T-helper 2 cell (primary cell): ENCODE measurements around the gene CUZD1.
A peak's percentile ranks its signal among the peaks of the same experiment; 100 is the strongest.
"Not testable (repeated sequence)": the region's sequence is repeated elsewhere in the genome, so short reads cannot be mapped to it uniquely, and the experiment has no call there.

Experiments used
- DNase-seq, 5 experiments: peaks; one replicate each; pipeline versions ENCODE4 v3.0.0 to v3.0.0-alpha.2; 2012 to 2022
- total RNA-seq, 2 donors: gene quantifications; one replicate each; lab custom pipeline; 2026; lab: John Stamatoyannopoulos, UW

The CUZD1 gene
- 0 to 0.07 reads per million in 2 donors for total RNA-seq

- no peak for DNase-seq
Measured at GRCh38 chr10:122845783-122846332, at the start of gene CUZD1. Gene CUZD1 (minus strand): TSS chr10:122845857. CDS start chr10:122845843, 14 bp downstream.

- no peak for DNase-seq
Measured at GRCh38 chr10:122894261-122894944, 48.7 kb upstream of the CUZD1 start.

- no peak for DNase-seq
Measured at GRCh38 chr10:122884166-122884565, 38.5 kb upstream of the CUZD1 start.

DNA sequence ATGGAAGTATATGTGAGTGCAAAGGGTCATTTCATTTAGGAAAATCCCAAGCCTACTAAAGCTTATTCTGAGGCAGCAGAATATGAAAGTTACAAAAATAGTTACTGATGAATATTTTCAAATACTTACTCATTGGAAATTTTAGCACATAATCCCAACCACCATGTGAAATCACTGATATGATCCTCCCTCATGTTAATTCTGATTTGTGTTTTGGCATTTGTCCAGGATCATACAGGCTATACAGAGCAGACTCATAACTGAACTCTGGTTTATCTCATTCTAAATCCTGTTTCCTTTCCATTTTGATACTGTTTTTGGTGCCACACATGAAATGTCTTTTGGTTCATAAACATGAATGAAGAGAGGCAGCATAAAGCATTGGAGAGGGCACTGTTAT is 37.1 kb upstream of the CUZD1 start:
- peak in 1 of 5 experiments; percentile 53 for DNase-seq

DNA sequence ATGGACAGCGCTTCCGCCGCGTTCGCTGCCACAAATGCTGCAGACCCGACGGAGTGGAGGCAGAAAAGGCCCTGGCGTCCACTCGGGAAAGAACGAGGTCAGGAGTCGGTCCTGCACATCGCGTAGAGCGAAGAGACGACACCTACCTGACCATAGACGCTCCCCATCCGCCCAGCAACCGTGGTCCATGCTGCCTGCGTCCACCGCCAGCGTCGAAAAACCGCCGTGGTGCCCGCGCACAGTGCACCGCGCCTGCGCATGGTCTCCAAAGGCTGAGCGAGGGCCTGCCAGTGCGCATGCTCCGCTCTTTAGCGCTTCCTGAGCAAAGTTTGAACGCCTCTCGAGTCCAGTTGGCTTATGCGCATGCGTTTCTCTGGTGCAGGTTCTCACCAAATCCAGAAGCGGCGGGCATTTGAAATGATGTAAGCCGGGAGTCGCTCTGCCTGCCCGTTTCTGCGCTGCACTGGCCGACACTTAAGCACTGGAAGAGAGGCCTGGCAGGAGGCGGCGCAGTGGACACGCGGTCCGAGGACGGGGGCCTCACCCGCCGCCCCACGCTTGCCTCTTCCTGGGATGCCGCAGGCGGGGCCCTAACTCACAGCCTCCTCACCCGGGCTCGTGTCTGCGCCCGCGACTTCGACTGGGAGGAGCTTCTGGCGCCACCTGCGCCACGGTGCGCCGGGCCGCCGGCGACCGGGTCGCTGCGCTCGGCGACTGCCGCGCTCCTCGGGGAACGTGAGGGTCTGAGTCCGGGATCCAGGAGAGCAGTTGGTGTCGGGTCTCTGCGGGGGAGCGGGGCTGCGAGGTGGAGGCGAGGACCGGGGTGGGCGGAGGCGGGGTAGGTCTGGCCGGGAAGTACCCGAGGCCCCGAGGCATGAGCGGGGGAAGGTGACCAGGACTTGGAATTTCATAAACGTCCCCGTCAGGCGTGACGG is 33.9 kb upstream of the CUZD1 start, which contains the start of gene FAM24B:
FAM24B (minus strand) TSS at position 243 of the 935 bp plus-strand sequence. CDS start 29,066 bp downstream, outside the sequence.
- DNase-seq, result peak; percentile 79 to 97 (median 93)

DNA sequence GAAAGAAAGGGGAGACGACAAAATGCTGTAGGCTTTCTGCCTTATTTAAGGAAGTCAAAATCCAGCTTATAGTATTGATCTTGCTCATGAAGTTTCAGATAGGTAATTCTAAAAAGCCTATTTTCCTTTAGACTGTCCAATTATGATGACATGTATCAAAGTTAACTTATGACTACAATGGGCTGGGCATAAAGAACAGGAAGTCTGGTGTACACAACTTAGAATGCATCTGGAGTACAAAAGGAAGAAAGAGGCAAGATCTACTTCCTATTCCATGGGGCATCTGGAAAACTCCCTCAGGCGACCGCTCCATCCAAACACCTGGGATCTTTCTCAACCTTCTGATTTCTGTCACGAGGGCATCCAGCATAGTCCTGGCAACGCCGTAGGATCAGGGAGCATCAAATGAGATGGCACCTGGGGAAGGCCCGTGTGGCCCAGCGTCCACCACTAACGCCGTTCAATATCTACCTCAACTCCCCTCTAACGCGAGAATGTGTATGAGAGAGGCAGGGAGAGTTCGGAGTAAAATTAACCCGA is 33.2 kb upstream of the CUZD1 start:
- peak in 1 of 5 experiments; percentile 60 for DNase-seq

DNA sequence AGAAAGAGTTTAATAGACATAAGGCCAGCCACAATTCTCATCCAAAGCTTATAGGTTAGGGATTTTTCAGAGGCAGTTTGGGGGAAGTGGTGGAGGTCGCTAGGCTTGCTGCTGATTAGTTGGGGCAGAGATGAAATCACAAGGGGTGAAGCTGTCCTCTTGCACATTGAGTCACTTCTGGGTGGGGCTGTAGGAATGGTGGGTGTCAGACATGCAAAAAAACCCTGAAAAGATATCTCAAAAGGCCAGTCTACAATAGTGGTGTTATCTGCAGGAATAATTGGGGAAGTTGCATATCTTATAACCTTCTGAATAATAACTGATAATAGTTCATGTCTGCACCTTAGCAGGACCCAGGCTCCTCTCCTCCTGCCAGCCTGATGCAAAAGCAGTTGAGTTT is 31.6 kb upstream of the CUZD1 start:
- peak in 1 of 5 experiments; percentile 29 for DNase-seq

GRCh38 chr10:122876467-122876855 is 30.8 kb upstream of the CUZD1 start:
- no peak for DNase-seq

GRCh38 chr10:122875843-122876466 is 30.3 kb upstream of the CUZD1 start:
- no peak for DNase-seq

GRCh38 chr10:122871947-122872346 is 26.3 kb upstream of the CUZD1 start:
- DNase-seq, result not testable (repeated sequence)

GRCh38 chr10:122868768-122869167 is 23.1 kb upstream of the CUZD1 start:
- not testable (repeated sequence) for DNase-seq

DNA sequence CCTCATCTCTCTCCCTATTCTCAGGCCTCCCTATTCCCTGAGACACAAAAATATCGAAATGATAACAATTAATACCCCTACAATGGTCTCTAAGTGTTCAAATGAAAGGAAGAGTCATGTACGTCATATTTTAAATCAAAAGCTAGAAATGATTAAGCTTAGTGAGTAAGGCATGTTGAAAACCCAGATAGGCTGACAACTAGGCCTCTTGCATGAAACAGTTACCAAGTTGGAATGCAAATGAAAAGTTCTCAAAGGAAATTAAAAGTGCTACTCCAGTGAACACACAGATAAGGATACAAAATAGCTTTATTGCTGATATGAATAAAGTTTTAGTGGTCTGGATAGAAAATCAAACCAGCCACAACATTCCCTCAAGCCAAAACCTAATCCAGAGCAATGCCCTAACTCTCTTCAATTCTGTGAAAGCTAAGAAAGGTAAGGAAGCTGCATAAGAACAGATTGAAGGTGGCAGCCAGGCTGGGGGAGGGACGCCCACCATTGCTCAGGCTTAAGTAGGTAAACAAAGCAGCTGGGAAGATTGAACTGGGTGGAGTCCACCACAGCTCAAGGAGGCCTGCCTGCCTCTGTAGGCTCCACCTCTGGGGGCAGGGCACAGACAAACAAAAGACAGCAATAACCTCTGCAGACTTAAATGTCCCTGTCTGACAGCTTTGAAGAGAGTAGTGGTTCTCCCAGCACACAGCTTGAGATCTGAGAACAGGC is 21.3 kb upstream of the CUZD1 start:
- not testable (repeated sequence) for DNase-seq

- DNase-seq, result no peak
Measured at GRCh38 chr10:122864901-122865300, 19.2 kb upstream of the CUZD1 start.

DNA sequence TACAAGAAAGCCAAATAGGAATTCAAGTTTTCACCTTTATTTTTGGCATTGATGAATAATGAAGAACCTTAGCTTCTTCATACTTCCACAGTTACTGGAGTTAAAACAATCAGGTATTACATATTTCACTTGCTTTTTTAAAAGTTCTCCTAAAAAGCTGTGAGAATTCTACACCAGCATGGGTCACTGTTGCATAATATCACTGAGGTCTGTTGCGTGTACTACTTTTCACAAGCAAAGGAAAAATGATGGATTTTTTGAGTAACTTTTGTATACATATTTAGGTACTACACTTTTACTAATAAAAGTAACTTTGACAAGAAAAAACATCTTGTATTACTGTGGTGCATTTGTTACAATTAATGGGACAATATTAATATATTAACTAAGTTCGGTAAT is 18.5 kb upstream of the CUZD1 start:
- no peak for DNase-seq

- no peak for DNase-seq
Measured at GRCh38 chr10:122863216-122864193, 17.8 kb upstream of the CUZD1 start.

DNA sequence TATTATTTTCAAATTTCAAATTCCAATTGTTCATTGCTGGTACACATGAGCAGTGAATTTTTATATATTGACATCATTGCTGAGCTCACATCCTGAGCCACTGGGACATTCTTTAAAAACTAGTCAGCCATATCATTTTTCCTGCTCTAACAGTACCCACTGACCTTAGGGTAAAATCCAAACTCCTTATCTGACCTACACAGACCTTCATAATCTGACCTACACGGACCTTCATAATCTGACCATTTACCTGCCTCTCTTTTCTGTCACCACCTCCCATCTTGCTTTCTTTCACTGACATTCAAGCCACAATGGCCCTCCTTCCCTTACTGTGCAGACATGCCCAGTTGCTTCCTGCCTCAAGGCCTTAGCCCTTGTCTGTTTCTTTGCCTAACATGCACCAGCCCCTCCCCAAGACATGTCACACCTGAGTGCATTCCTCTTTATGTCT is 16.1 kb upstream of the CUZD1 start:
- no peak for DNase-seq

GRCh38 chr10:122859527-122859926 is 13.9 kb upstream of the CUZD1 start:
- DNase-seq, result no peak

- DNase-seq, result not testable (repeated sequence)
Measured at GRCh38 chr10:122858042-122858441, 12.4 kb upstream of the CUZD1 start.

DNA sequence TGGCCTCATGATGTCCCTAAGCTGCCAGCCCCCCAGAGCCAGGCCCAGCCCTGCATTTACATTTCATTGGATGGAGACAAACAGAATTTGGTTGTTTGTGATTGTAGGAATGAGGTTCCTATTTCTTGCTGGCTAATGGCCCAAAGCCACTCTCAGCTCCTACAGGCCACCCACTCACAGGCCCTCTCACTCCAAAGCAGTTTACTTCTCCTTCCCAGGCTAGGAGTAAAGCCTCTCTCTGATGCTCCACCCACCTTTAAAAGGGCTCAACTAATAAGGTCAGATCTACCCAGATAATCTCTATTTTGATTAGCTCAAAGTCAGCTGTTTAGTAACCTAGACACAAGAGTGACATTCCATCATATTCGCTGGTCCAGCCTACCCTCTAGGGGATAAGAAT is 11.2 kb upstream of the CUZD1 start:
- DNase-seq, result no peak

DNA sequence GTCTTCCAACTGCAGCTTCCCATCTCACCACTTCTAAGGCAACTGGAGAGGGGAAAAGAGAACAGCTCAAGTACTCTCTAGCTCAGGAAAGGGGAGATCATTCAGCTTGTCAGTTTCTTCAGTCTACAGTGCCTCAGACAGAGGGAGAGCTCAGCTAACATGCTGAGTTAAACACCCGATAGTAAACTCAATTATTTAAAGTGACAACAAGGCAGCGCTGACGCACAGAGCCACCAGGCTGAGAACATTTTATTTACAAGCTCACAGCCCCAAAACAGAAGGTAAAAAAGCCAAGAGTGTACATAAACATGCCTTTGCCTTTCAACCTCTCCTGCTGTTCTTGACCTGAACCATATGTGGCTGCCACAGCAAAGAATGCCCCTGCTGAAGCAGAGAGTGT is 10.1 kb upstream of the CUZD1 start:
- no peak for DNase-seq
